Astrocyte of the spinal cord (primary cell): ENCODE measurements around the gene OXNAD1.

Experiments
- DNase-seq: peaks from one replicate; pipeline ENCODE4 v3.0.0; 2011; ENCODE audit warnings: low read depth, low spot score
- H3K4me3 ChIP-seq: 2 replicates; pipeline ENCODE4 v1.5.1; 2011; ENCODE audit warnings: low read depth, mild to moderate bottlenecking, low read length, moderate library complexity
- in situ Hi-C: cut with HindIII; loops from 2 replicates; pipeline ENCODE4 v1.10.0; 2017; ENCODE audit warnings: low sequenced_read_pairs
- TF ChIP-seq, protein P1 (sequence below): IDR thresholded peaks from 2 replicates; pipeline ENCODE4 v1.5.1; 2012; ENCODE audit warnings: low read depth, mild to moderate bottlenecking, low read length, inconsistent platforms

OXNAD1 gene

DNA sequence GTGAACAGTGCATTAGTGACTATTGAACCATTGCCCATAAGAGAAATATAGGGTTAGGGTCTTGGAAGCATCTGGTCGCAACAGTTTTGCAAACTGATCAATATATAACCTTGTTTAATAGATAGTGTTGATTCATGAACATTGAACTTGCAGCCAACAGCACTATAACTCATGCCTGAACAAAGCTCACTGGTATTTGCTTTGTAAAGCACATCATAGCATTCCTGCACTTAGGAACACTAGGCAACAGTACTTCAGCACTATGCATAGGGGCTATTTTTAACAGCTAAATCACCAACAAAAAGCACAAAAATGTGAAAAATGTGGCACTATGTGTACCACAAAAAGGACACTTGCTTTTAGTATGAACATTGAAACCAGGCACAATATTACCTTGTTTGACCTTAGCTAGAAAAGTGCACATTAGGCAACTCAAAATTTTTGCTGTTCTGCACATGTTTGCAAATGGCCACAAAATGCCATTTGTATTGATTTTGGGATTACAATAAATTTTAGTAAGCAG lies 68.0 kb downstream of the OXNAD1 start:
- in situ Hi-C loops, result no loop called here
- H3K4me3 ChIP-seq, result no peak overlapping the region
- TF ChIP-seq, protein P1, sequence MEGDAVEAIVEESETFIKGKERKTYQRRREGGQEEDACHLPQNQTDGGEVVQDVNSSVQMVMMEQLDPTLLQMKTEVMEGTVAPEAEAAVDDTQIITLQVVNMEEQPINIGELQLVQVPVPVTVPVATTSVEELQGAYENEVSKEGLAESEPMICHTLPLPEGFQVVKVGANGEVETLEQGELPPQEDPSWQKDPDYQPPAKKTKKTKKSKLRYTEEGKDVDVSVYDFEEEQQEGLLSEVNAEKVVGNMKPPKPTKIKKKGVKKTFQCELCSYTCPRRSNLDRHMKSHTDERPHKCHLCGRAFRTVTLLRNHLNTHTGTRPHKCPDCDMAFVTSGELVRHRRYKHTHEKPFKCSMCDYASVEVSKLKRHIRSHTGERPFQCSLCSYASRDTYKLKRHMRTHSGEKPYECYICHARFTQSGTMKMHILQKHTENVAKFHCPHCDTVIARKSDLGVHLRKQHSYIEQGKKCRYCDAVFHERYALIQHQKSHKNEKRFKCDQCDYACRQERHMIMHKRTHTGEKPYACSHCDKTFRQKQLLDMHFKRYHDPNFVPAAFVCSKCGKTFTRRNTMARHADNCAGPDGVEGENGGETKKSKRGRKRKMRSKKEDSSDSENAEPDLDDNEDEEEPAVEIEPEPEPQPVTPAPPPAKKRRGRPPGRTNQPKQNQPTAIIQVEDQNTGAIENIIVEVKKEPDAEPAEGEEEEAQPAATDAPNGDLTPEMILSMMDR, result no peak
- DNase-seq, result peak; percentile 59

- in situ Hi-C loops, result no loop called here
- DNase-seq, result peak; percentile 18
- TF ChIP-seq, protein P1, result no peak
- H3K4me3 ChIP-seq, result no peak overlapping the region
Observed at GRCh38 chr3:16334909-16335308, 69.9 kb downstream of the OXNAD1 start.

DNA sequence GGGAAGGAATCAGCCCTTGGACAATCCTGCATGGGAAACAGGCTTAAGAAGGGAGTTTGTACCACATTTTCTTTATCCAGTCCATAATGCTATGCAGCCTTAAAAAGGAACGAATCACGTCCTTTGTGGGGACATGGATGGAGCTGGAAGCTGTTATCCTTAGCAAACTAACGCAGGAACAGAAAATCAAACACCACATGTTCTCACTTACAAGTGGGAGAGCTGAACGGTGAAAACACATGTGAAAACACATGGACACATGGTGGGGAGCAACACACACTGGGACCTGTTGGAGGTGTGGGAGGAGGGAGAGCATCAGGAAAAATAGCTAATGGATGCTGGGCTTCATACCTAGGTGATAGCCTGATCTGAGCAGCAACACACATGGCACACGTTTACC lies 70.3 kb downstream of the OXNAD1 start:
- in situ Hi-C loops, result no loop called here
- no peak overlapping the region for H3K4me3 ChIP-seq
- no peak for DNase-seq
- TF ChIP-seq, protein P1, result no peak

GRCh38 chr3:16335772-16336645 lies 71.0 kb downstream of the OXNAD1 start:
- TF ChIP-seq, protein P1, result no peak
- in situ Hi-C loops, result no loop called here
- H3K4me3 ChIP-seq, result no peak overlapping the region
- no peak for DNase-seq

DNA sequence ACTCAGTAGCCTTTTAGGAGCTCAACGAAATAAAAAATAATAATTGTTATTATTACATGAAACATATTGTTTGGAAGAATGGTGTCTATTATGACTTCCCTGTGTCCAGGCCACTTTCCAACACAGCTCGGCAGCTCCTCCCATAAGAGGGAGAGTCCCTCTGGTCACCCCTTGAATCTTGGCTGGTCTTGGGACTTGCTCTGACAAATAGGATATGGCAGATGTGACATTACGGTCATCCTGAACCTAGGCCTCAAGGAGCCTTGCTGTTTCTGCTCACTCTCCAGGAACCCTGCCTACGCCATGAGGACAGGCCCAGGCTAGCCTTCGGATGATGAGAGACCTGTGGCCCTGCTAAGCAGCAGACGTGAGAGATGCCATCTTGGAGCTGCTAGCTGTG lies 71.8 kb downstream of the OXNAD1 start:
- DNase-seq, result no peak
- in situ Hi-C loops, result no loop called here
- no peak overlapping the region for H3K4me3 ChIP-seq
- TF ChIP-seq, protein P1, result no peak

DNA sequence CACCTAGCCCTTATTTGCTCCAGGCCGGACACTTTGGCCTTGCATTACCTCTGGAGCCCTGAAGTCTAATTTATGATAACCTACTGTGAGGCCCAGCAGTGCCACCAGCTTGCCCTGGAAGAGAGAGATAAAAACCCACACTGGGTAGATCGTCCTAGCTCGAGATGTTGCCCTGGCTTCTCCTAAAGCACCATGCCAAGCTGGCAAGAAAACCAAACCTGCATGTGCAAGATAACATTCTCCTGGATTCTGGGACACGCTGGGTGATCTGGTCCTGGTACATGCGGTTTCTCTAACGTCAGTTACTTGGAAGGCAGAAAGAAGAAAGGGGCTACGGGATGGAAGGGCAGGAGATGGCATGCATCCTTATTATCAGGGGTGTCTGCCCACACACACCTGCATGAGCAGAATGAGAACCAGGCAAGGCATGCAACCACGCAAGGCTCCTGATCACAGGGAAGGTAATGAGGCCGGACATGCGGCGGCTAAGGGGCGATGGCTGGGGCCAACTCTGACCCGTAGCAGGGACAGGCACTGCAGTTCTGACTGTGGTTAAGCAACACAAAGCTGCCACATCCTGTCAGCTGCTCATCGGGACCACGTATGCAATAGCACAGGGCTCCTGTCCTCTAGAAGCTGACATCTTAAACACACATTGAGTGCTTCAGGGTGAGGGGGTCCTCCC lies 73.0 kb downstream of the OXNAD1 start:
- TF ChIP-seq, protein P1, result no peak
- in situ Hi-C loops, result no loop called here
- DNase-seq, result no peak
- no peak overlapping the region for H3K4me3 ChIP-seq
